Measurements from ENCODE around the gene SRL. TPM values are rescaled to one million over a fixed set of nuclear protein-coding genes. Genes with fewer than 3 reads are reported as not detected.

Gene SRL
- total RNA-seq, 1 donor from 2014 or later = 1.2 TPM

- no peak for DNase-seq (ENCODE audit: extremely low spot score, unreplicated experiment)
- no peak overlapping the region for H3K4me3 Mint-ChIP-seq
- H3K27ac Mint-ChIP-seq = no peak overlapping the region
- peaks cover 5% of the 10 kb centered on the region for H3K27me3 Mint-ChIP-seq
- H3K36me3 Mint-ChIP-seq = no peaks in the 10 kb centered on the region
- H3K9me3 Mint-ChIP-seq = no peaks in the 10 kb centered on the region
- TF ChIP-seq CTCF (conservative IDR thresholded peaks at IDR 0.05) = no peak
- peaks cover 22% of the 10 kb centered on the region for H3K4me1 Mint-ChIP-seq (ENCODE audit: unreplicated experiment)
These were observed 1.3 kb downstream of the SRL start for GRCh38 chr16:4240624-4241023.

- peaks cover 18% of the 10 kb centered on the region for H3K4me1 Mint-ChIP-seq (ENCODE audit: unreplicated experiment)
- no peak for TF ChIP-seq CTCF (conservative IDR thresholded peaks at IDR 0.05)
- H3K9me3 Mint-ChIP-seq = no peaks in the 10 kb centered on the region
- peaks cover 5% of the 10 kb centered on the region for H3K27me3 Mint-ChIP-seq
- no peaks in the 10 kb centered on the region for H3K36me3 Mint-ChIP-seq
- no peak overlapping the region for H3K27ac Mint-ChIP-seq
- DNase-seq (ENCODE audit: extremely low spot score, unreplicated experiment) = no peak
- no peak overlapping the region for H3K4me3 Mint-ChIP-seq
These were observed 2.2 kb downstream of the SRL start for GRCh38 chr16:4239682-4240175.

GRCh38 chr16:4239020-4239419, 2.9 kb downstream of the SRL start:
- DNase-seq (ENCODE audit: extremely low spot score, unreplicated experiment) = no peak
- Mint-ChIP-seq H3K36me3 (no peaks in the 10 kb centered on the region), H3K9me3 (no peaks in the 10 kb centered on the region), H3K4me1 (ENCODE audit: unreplicated experiment) (peaks cover 18% of the 10 kb centered on the region), H3K4me3 (no peak overlapping the region), H3K27ac (no peak overlapping the region), H3K27me3 (peaks cover 5% of the 10 kb centered on the region)
- TF ChIP-seq CTCF (conservative IDR thresholded peaks at IDR 0.05) = no peak

GRCh38 chr16:4233431-4233830, 8.4 kb downstream of the SRL start:
- Mint-ChIP-seq H3K27me3 (peaks cover 5% of the 10 kb centered on the region), H3K9me3 (no peaks in the 10 kb centered on the region), H3K4me1 (ENCODE audit: unreplicated experiment) (peaks cover 11% of the 10 kb centered on the region), H3K36me3 (no peaks in the 10 kb centered on the region), H3K4me3 (no peak overlapping the region), H3K27ac (no peak overlapping the region)
- no peak for DNase-seq (ENCODE audit: extremely low spot score, unreplicated experiment)
- TF ChIP-seq CTCF (conservative IDR thresholded peaks at IDR 0.05) = no peak

GRCh38 chr16:4232541-4233386, 9.1 kb downstream of the SRL start:
- peaks cover 5% of the 10 kb centered on the region for H3K27me3 Mint-ChIP-seq
- no peaks in the 10 kb centered on the region for H3K9me3 Mint-ChIP-seq
- H3K4me1 Mint-ChIP-seq (ENCODE audit: unreplicated experiment) = peaks cover 8% of the 10 kb centered on the region
- H3K36me3 Mint-ChIP-seq = no peaks in the 10 kb centered on the region
- no peak overlapping the region for H3K4me3 Mint-ChIP-seq
- no peak overlapping the region for H3K27ac Mint-ChIP-seq
- DNase-seq (ENCODE audit: extremely low spot score, unreplicated experiment) = no peak
- TF ChIP-seq CTCF (conservative IDR thresholded peaks at IDR 0.05) = no peak

Measured in type B pancreatic cell (in vitro differentiated cells).